ENCODE measurements around the gene PDE3B.

- TF ChIP-seq ZNF274 (IDR thresholded peaks at IDR 0.05; ENCODE audit: low read depth, low read length) = no peak
- no peak for TF ChIP-seq YY1 (IDR thresholded peaks at IDR 0.05; ENCODE audit: insufficient read depth, insufficient read length)
- TF ChIP-seq SUZ12 (IDR thresholded peaks at IDR 0.05; ENCODE audit: extremely low read depth, insufficient read depth, insufficient read length) = no peak
Observed at GRCh38 chr11:14773755-14774154, 130.2 kb downstream of the PDE3B start.
